CD4-positive, alpha-beta T cell treated with Interleukin-2 at 100 ng/mL for 4 hours (primary cell): ENCODE results near the gene PDE8B.

Source experiments
- DNase-seq: peaks from one replicate; pipeline ENCODE4 v3.0.0-alpha.2; 2020; ENCODE audit warnings: low spot score

PDE8B gene

GRCh38 chr5:77232574-77233358, 22.3 kb downstream of the PDE8B start:
- DNase-seq, result peak; percentile 10

GRCh38 chr5:77235846-77236721, 25.6 kb downstream of the PDE8B start:
- DNase-seq, result no peak

GRCh38 chr5:77239126-77239741, 28.8 kb downstream of the PDE8B start:
- no peak for DNase-seq

- DNase-seq, result no peak
Observed at GRCh38 chr5:77241444-77241843, 31.0 kb downstream of the PDE8B start.

GRCh38 chr5:77249475-77249874, 39.0 kb downstream of the PDE8B start:
- no peak for DNase-seq

GRCh38 chr5:77250021-77250420, 39.5 kb downstream of the PDE8B start:
- no peak for DNase-seq

- DNase-seq, result no peak
Observed at GRCh38 chr5:77251921-77252320, 41.4 kb downstream of the PDE8B start.

- DNase-seq, result no peak
Observed at GRCh38 chr5:77255617-77256016, 45.1 kb downstream of the PDE8B start.

- no peak for DNase-seq
Observed at GRCh38 chr5:77256406-77256805, 45.9 kb downstream of the PDE8B start.

GRCh38 chr5:77258652-77259051, 48.2 kb downstream of the PDE8B start:
- DNase-seq, result no peak

- DNase-seq, result no peak
Observed at GRCh38 chr5:77259476-77259875, 49.0 kb downstream of the PDE8B start.

- DNase-seq, result no peak
Observed at GRCh38 chr5:77262697-77263096, 52.2 kb downstream of the PDE8B start.

GRCh38 chr5:77266291-77266690, 55.8 kb downstream of the PDE8B start:
- no peak for DNase-seq

GRCh38 chr5:77267496-77267895, 57.0 kb downstream of the PDE8B start:
- DNase-seq, result no peak

- DNase-seq, result no peak
Observed at GRCh38 chr5:77272206-77272605, 61.7 kb downstream of the PDE8B start.

GRCh38 chr5:77277759-77278158, 67.3 kb downstream of the PDE8B start:
- DNase-seq, result no peak

- no peak for DNase-seq
Observed at GRCh38 chr5:77280036-77280435, 69.6 kb downstream of the PDE8B start.

- DNase-seq, result no peak
Observed at GRCh38 chr5:77281969-77282336, 71.5 kb downstream of the PDE8B start.

GRCh38 chr5:77282337-77283027, 72.0 kb downstream of the PDE8B start:
- no peak for DNase-seq

GRCh38 chr5:77285251-77285841, 74.9 kb downstream of the PDE8B start:
- no peak for DNase-seq

GRCh38 chr5:77292026-77292757, 81.7 kb downstream of the PDE8B start:
- no peak for DNase-seq
